Liver (tissue), 9 donors: ENCODE data around the gene FAM221B. TPM values are rescaled to one million over a fixed set of nuclear protein-coding genes. Genes with fewer than 3 reads are reported as not detected.

Experiments used
- DNase-seq: peaks from one replicate; pipeline ENCODE4 v3.0.0-alpha.2; 2017; ENCODE audit warnings: low spot score
- H3K27ac ChIP-seq, 2 donors: one replicate each; pipeline ENCODE4 v1.7.0; 2013; ENCODE audit warnings: inconsistent platforms in 2 of 2, low read length in 2 of 2, control low read depth in 1 of 2, low read depth in 1 of 2, mild to moderate bottlenecking in 1 of 2
- H3K27me3 ChIP-seq, 4 donors: one replicate each; pipeline versions ENCODE4 v1.6.1 to v1.7.0; 2013; ENCODE audit warnings: low read length in 3 of 4, inconsistent platforms in 1 of 4, mild to moderate bottlenecking in 1 of 4, moderate library complexity in 1 of 4; ENCODE audit not compliant: control insufficient read depth in 4 of 4, insufficient read depth in 4 of 4
- H3K36me3 ChIP-seq, 4 donors: one replicate each; pipeline versions ENCODE4 v1.6.1 to v1.7.0; 2013; ENCODE audit warnings: low read length in 3 of 4, mild to moderate bottlenecking in 3 of 4, low read depth in 1 of 4, moderate library complexity in 1 of 4; ENCODE audit not compliant: control insufficient read depth in 4 of 4, insufficient read depth in 3 of 4
- H3K4me1 ChIP-seq, 4 donors: one replicate each; pipeline versions ENCODE4 v1.6.1 to v1.7.0; 2013; ENCODE audit warnings: low read length in 3 of 4, mild to moderate bottlenecking in 3 of 4, moderate library complexity in 1 of 4; ENCODE audit not compliant: control insufficient read depth in 4 of 4, insufficient read depth in 4 of 4
- H3K4me3 ChIP-seq, 3 donors: one replicate each; pipeline versions ENCODE4 v1.6.1 to v1.7.0; 2013; ENCODE audit warnings: low read length in 3 of 3, control low read depth in 1 of 3, low read depth in 1 of 3, mild to moderate bottlenecking in 1 of 3
- H3K9ac ChIP-seq, 2 donors: one replicate each; pipeline ENCODE4 v1.7.0; 2013; ENCODE audit warnings: low read length in 2 of 2, mild to moderate bottlenecking in 2 of 2, moderate library complexity in 2 of 2, control low read depth in 1 of 2, low read depth in 1 of 2
- H3K9me3 ChIP-seq, 4 donors: one replicate each; pipeline versions ENCODE4 v1.6.1 to v1.7.0; 2013; ENCODE audit warnings: low read length in 3 of 4; ENCODE audit not compliant: control insufficient read depth in 4 of 4
- EGR1 ChIP-seq, 2 donors: IDR thresholded peaks; 2 replicates each; pipeline ENCODE4 v1.6.1; 2016 to 2018; ENCODE audit warnings: antibody characterized with exemption in 2 of 2, low read depth in 2 of 2
- FOXA1 ChIP-seq: IDR thresholded peaks from 2 replicates; pipeline ENCODE4 v1.6.1; 2016; ENCODE audit warnings: antibody characterized with exemption
- FOXA2 ChIP-seq: IDR thresholded peaks from 2 replicates; pipeline ENCODE4 v1.6.1; 2016; ENCODE audit warnings: antibody characterized with exemption
- GABPA ChIP-seq, 2 donors: IDR thresholded peaks in 1 of 2; conservative IDR thresholded peaks in 1 of 2; 2 replicates each; pipeline ENCODE4 v1.6.1; 2016; ENCODE audit warnings: antibody characterized with exemption in 2 of 2, mild to moderate bottlenecking in 1 of 2, moderate library complexity in 1 of 2
- HNF4A ChIP-seq, 2 donors: conservative IDR thresholded peaks; 2 replicates each; pipeline ENCODE4 v1.6.1; 2016; ENCODE audit warnings: antibody characterized with exemption in 2 of 2, mild to moderate bottlenecking in 2 of 2
- HNF4G ChIP-seq: IDR thresholded peaks from 2 replicates; pipeline ENCODE4 v1.6.1; 2016; ENCODE audit warnings: antibody characterized with exemption
- JUND ChIP-seq, 2 donors: IDR thresholded peaks; 2 replicates each; pipeline ENCODE4 v1.6.1; 2016; ENCODE audit warnings: antibody characterized with exemption in 2 of 2
- NR2F2 ChIP-seq: IDR thresholded peaks from 2 replicates; pipeline ENCODE4 v1.6.1; 2016; ENCODE audit warnings: antibody characterized with exemption
- RAD21 ChIP-seq, 2 donors: IDR thresholded peaks; 2 replicates each; pipeline ENCODE4 v1.6.1; 2016; ENCODE audit warnings: antibody characterized with exemption in 2 of 2, mild to moderate bottlenecking in 2 of 2
- RXRA ChIP-seq, 2 donors: IDR thresholded peaks; 2 replicates each; pipeline ENCODE4 v1.6.1; 2017 to 2018; ENCODE audit warnings: antibody characterized with exemption in 2 of 2, mild to moderate bottlenecking in 1 of 2
- SP1 ChIP-seq: IDR thresholded peaks from 2 replicates; pipeline ENCODE4 v1.6.1; 2018; ENCODE audit warnings: antibody characterized with exemption, mild to moderate bottlenecking
- TAF1 ChIP-seq: conservative IDR thresholded peaks from 2 replicates; pipeline ENCODE4 v1.6.1; 2016; ENCODE audit warnings: antibody characterized with exemption, mild to moderate bottlenecking
- YY1 ChIP-seq: IDR thresholded peaks from 2 replicates; pipeline ENCODE4 v1.6.1; 2016; ENCODE audit warnings: antibody characterized with exemption, mild to moderate bottlenecking
- WGBS: extraction: QIAGEN DNeasy Blood & Tissue Kit; methylation state at CpG from one replicate; pipeline ENCODE4 v1.1.7; 2013; 5-methylcytosine and 5-hydroxymethylcytosine counted together
- polyA plus RNA-seq, 2 donors: library from polyadenylated mRNA; stranded (reverse) in 1 of 2; unstranded in 1 of 2; fragments of 200-250 nt in 1 of 2; fragments of >200 nt in 1 of 2; fragmentation: Nextera tagmentation in 1 of 2; extraction: Ambion mirVana in 1 of 2; gene quantifications; one replicate each; pipeline versions ENCODE4 v1.2.1 to v1.2.3, GENCODE V29; 2013 to 2015
- total RNA-seq, 2 donors: library from RNA; depleted of rRNA; stranded (reverse); fragments of >200 nt; gene quantifications; one replicate each; pipeline ENCODE4 v1.2.3, GENCODE V29; 2014
- TF ChIP-seq, protein P1 (sequence below): IDR thresholded peaks from 2 replicates; pipeline ENCODE4 v1.6.1; 2016; ENCODE audit warnings: antibody characterized with exemption
- TF ChIP-seq, protein P2 (sequence below): IDR thresholded peaks from 2 replicates; pipeline ENCODE4 v1.6.1; 2016; ENCODE audit warnings: antibody characterized with exemption
- TF ChIP-seq, protein P3 (sequence below): IDR thresholded peaks from 2 replicates; pipeline ENCODE4 v1.6.1; 2016; ENCODE audit warnings: antibody characterized with exemption
- TF ChIP-seq, protein P4 (sequence below): IDR thresholded peaks from 2 replicates; pipeline ENCODE4 v1.6.1; 2016; ENCODE audit warnings: antibody characterized with exemption, mild to moderate bottlenecking
- TF ChIP-seq, protein P5 (sequence below): fragments of 150-350 bp; IDR thresholded peaks from 2 replicates; pipeline ENCODE4 v1.5.1; 2017; ENCODE audit warnings: improper control_type of control experiment, low read depth, low read length; ENCODE audit not compliant: missing input control
- donor health status: healthy.
- donor health status: healthy.
- donor health status: healthy.
- donor health status: healthy.
- donor health status: healthy.

FAM221B gene
- total and polyA plus RNA-seq, 4 donors = 0.35 TPM; not detected in 3

DNA sequence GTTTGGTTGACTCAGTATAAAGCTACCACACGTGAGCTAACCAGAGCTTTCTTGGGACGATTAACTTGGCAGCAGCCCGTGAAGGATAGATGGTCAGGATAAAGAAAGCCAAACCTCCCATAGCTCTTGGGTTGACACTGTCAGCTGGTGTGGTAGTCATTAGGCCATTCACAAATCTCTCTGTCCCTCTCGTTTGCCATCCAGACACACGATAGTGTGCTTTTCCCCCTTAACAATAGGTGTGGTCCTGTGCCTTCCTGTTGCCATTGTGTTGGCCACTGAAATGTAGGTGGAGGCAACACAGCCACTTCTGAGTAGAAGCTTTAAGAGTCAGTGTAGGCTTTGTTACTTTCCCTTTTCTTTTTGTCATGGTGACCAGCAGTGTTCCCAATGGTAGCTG is 29.9 kb upstream of the FAM221B start:
- Histone ChIP-seq H3K9ac (no peak overlapping the region), H3K27me3 (peaks cover 0 to under 1% (median 0%) of the 10 kb centered on the region in 4 donors), H3K27ac (no peak overlapping the region), H3K4me1 (no peaks in the 10 kb centered on the region), H3K36me3 (no peaks in the 10 kb centered on the region), H3K9me3 (no peaks in the 10 kb centered on the region), H3K4me3 (no peak overlapping the region)
- TF ChIP-seq HNF4G = no peak
- no peak for TF ChIP-seq EGR1 (IDR thresholded peaks at IDR 0.05; ENCODE audit: low read depth in 2 of 2)
- TF ChIP-seq, protein P1, sequence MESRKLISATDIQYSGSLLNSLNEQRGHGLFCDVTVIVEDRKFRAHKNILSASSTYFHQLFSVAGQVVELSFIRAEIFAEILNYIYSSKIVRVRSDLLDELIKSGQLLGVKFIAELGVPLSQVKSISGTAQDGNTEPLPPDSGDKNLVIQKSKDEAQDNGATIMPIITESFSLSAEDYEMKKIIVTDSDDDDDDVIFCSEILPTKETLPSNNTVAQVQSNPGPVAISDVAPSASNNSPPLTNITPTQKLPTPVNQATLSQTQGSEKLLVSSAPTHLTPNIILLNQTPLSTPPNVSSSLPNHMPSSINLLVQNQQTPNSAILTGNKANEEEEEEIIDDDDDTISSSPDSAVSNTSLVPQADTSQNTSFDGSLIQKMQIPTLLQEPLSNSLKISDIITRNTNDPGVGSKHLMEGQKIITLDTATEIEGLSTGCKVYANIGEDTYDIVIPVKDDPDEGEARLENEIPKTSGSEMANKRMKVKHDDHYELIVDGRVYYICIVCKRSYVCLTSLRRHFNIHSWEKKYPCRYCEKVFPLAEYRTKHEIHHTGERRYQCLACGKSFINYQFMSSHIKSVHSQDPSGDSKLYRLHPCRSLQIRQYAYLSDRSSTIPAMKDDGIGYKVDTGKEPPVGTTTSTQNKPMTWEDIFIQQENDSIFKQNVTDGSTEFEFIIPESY = no peak
- TF ChIP-seq RAD21 (IDR thresholded peaks at IDR 0.05) = no peak
- no peak for TF ChIP-seq SP1
- no peak for TF ChIP-seq TAF1
- TF ChIP-seq, protein P2, sequence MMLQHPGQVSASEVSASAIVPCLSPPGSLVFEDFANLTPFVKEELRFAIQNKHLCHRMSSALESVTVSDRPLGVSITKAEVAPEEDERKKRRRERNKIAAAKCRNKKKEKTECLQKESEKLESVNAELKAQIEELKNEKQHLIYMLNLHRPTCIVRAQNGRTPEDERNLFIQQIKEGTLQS = no peak
- TF ChIP-seq JUND (IDR thresholded peaks at IDR 0.05) = no peak
- TF ChIP-seq NR2F2 = no peak
- no peak for TF ChIP-seq HNF4A (conservative IDR thresholded peaks at IDR 0.05)
- TF ChIP-seq, protein P3, sequence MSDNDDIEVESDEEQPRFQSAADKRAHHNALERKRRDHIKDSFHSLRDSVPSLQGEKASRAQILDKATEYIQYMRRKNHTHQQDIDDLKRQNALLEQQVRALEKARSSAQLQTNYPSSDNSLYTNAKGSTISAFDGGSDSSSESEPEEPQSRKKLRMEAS = no peak
- TF ChIP-seq, protein P4, sequence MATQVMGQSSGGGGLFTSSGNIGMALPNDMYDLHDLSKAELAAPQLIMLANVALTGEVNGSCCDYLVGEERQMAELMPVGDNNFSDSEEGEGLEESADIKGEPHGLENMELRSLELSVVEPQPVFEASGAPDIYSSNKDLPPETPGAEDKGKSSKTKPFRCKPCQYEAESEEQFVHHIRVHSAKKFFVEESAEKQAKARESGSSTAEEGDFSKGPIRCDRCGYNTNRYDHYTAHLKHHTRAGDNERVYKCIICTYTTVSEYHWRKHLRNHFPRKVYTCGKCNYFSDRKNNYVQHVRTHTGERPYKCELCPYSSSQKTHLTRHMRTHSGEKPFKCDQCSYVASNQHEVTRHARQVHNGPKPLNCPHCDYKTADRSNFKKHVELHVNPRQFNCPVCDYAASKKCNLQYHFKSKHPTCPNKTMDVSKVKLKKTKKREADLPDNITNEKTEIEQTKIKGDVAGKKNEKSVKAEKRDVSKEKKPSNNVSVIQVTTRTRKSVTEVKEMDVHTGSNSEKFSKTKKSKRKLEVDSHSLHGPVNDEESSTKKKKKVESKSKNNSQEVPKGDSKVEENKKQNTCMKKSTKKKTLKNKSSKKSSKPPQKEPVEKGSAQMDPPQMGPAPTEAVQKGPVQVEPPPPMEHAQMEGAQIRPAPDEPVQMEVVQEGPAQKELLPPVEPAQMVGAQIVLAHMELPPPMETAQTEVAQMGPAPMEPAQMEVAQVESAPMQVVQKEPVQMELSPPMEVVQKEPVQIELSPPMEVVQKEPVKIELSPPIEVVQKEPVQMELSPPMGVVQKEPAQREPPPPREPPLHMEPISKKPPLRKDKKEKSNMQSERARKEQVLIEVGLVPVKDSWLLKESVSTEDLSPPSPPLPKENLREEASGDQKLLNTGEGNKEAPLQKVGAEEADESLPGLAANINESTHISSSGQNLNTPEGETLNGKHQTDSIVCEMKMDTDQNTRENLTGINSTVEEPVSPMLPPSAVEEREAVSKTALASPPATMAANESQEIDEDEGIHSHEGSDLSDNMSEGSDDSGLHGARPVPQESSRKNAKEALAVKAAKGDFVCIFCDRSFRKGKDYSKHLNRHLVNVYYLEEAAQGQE = no peak
- TF ChIP-seq FOXA1 = no peak
- TF ChIP-seq, protein P5, sequence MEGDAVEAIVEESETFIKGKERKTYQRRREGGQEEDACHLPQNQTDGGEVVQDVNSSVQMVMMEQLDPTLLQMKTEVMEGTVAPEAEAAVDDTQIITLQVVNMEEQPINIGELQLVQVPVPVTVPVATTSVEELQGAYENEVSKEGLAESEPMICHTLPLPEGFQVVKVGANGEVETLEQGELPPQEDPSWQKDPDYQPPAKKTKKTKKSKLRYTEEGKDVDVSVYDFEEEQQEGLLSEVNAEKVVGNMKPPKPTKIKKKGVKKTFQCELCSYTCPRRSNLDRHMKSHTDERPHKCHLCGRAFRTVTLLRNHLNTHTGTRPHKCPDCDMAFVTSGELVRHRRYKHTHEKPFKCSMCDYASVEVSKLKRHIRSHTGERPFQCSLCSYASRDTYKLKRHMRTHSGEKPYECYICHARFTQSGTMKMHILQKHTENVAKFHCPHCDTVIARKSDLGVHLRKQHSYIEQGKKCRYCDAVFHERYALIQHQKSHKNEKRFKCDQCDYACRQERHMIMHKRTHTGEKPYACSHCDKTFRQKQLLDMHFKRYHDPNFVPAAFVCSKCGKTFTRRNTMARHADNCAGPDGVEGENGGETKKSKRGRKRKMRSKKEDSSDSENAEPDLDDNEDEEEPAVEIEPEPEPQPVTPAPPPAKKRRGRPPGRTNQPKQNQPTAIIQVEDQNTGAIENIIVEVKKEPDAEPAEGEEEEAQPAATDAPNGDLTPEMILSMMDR = no peak
- TF ChIP-seq GABPA (IDR thresholded peaks at IDR 0.05 in 1 of 2, conservative IDR thresholded peaks at IDR 0.05 in 1 of 2) = no peak
- TF ChIP-seq FOXA2 = no peak
- no peak for TF ChIP-seq YY1
- DNase-seq = no peak
- WGBS = 86% methylated on average over 5 of the region's 5 CpGs

DNA sequence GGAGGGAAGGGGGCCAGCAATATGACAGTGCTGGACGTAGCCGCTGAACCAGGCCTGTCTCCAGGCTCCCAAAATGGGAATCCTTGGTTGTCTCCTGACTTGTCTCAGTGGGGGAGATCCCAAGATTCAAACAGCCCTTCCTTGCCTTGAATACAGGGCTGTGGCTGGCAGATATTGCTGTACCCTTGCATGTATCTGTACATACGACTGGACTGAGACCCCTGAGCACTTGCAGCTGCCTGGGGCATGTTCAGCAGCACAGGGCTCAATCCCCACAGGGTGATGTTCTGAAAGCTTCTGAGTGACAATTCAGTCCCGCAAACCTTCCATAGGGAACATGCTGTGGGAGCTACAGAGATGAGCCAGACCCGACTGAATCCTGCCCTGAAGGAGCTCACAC is 28.4 kb upstream of the FAM221B start:
- peak; percentile 14 for DNase-seq
- H3K4me3 ChIP-seq = no peak overlapping the region
- no peak overlapping the region for H3K9ac ChIP-seq
- H3K9me3 ChIP-seq = no peaks in the 10 kb centered on the region
- no peak overlapping the region for H3K27ac ChIP-seq
- WGBS = 92% methylated on average over 5 of the region's 5 CpGs
- no peaks in the 10 kb centered on the region for H3K27me3 ChIP-seq
- H3K36me3 ChIP-seq = no peaks in the 10 kb centered on the region
- H3K4me1 ChIP-seq = no peaks in the 10 kb centered on the region
- TF ChIP-seq, protein P1 = no peak
- no peak for TF ChIP-seq HNF4G
- no peak for TF ChIP-seq FOXA1
- no peak for TF ChIP-seq TAF1
- no peak for TF ChIP-seq HNF4A (conservative IDR thresholded peaks at IDR 0.05)
- no peak for TF ChIP-seq FOXA2
- no peak for TF ChIP-seq YY1
- TF ChIP-seq RXRA (IDR thresholded peaks at IDR 0.05) = no peak
- no peak for TF ChIP-seq JUND (IDR thresholded peaks at IDR 0.05)
- no peak for TF ChIP-seq NR2F2
- TF ChIP-seq, protein P2 = no peak
- no peak for TF ChIP-seq RAD21 (IDR thresholded peaks at IDR 0.05)
- TF ChIP-seq, protein P4 = no peak
